SK-N-SH treated with all-trans-retinoic acid at 6 μM for 48 hours (cell line): ENCODE results near the gene MYO5B.

ENCODE experiments used
- ARNTL ChIP-seq: fragments of 450-650 bp; formaldehyde crosslinking; IDR thresholded peaks from 2 replicates; pipeline ENCODE4 v1.5.0; 2020; ENCODE audit warnings: low read depth, mild to moderate bottlenecking, moderate library complexity, borderline replicate concordance
- CSRNP3 ChIP-seq: fragments of 250-450 bp; sonication (Bioruptor Pico); IDR thresholded peaks from 2 replicates; pipeline ENCODE4 v1.5.1; 2021; ENCODE audit warnings: mild to moderate bottlenecking, moderate library complexity
- ISL1 ChIP-seq: fragments of 250-450 bp; sonication (Bioruptor Pico); IDR thresholded peaks from 2 replicates; pipeline ENCODE4 v2.1.2; 2022; ENCODE audit warnings: mild to moderate bottlenecking, moderate library complexity
- PPARA ChIP-seq: fragments of 250-450 bp; sonication (Bioruptor Pico); IDR thresholded peaks from 2 replicates; pipeline ENCODE4 v1.5.0; 2020; ENCODE audit warnings: mild to moderate bottlenecking, borderline replicate concordance
- SNAI2 ChIP-seq: fragments of 250-450 bp; sonication (Bioruptor Pico); IDR thresholded peaks from 2 replicates; pipeline ENCODE4 v1.5.0; 2020; ENCODE audit warnings: mild to moderate bottlenecking, moderate library complexity
- ZNF565 ChIP-seq: fragments of 450-650 bp; formaldehyde crosslinking; conservative IDR thresholded peaks from 2 replicates; pipeline ENCODE4 v1.5.0; 2020; ENCODE audit warnings: low read depth, mild to moderate bottlenecking, moderate library complexity
- ZNF8 ChIP-seq: fragments of 450-650 bp; formaldehyde crosslinking; IDR thresholded peaks from 2 replicates; pipeline ENCODE4 v1.5.0; 2020; ENCODE audit warnings: mild to moderate bottlenecking, moderate library complexity

GRCh38 chr18:50143294-50143693, 51.7 kb downstream of the MYO5B start:
- no peak for TF ChIP-seq ISL1 (CRISPR knock-in tag)
- TF ChIP-seq ZNF8 (CRISPR knock-in tag), result no peak
- TF ChIP-seq SNAI2 (CRISPR knock-in tag), result no peak
- no peak for TF ChIP-seq ARNTL (CRISPR knock-in tag)
- no peak for TF ChIP-seq CSRNP3 (CRISPR knock-in tag)
- TF ChIP-seq ZNF565 (CRISPR knock-in tag), result no peak
- TF ChIP-seq PPARA, result no peak
